Measurements from ENCODE around the gene IQUB.

IQUB gene

DNA sequence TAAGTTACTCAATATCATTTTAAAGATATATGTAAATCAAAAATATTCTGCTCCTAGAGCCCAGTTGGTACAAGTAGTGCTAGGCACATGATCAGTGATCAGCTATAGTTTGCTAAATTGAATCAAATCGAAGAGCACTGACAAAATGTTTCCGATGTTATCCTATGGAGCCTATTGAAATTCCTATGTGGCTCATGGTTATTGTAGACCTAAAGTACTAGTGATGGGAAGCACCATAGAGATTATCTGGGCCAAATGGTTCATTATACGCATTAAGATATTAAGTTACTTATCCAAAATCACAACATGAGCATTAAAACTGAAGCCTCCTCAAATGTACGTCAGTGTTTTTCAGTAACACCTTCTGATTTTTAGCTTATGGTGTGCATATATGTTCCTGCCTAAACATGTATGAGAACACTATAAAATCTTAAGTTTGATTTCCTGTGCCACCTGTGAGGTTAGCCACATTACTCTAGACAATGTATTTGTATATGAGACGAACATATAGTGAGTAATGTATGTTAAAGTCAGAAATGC is 103.2 kb downstream of the IQUB start:
- TF ChIP-seq, protein P1, sequence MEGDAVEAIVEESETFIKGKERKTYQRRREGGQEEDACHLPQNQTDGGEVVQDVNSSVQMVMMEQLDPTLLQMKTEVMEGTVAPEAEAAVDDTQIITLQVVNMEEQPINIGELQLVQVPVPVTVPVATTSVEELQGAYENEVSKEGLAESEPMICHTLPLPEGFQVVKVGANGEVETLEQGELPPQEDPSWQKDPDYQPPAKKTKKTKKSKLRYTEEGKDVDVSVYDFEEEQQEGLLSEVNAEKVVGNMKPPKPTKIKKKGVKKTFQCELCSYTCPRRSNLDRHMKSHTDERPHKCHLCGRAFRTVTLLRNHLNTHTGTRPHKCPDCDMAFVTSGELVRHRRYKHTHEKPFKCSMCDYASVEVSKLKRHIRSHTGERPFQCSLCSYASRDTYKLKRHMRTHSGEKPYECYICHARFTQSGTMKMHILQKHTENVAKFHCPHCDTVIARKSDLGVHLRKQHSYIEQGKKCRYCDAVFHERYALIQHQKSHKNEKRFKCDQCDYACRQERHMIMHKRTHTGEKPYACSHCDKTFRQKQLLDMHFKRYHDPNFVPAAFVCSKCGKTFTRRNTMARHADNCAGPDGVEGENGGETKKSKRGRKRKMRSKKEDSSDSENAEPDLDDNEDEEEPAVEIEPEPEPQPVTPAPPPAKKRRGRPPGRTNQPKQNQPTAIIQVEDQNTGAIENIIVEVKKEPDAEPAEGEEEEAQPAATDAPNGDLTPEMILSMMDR (IDR thresholded peaks at IDR 0.05; ENCODE audit: unreplicated experiment in 3 of 3): no peak
- no peaks in the 10 kb centered on the region for H3K36me3 Mint-ChIP-seq (ENCODE audit: low read depth)
- H3K27me3 Mint-ChIP-seq (ENCODE audit: low read depth): no peaks in the 10 kb centered on the region
- no peak overlapping the region for H3K4me3 Mint-ChIP-seq
- H3K9me3 Mint-ChIP-seq: peaks cover 2% of the 10 kb centered on the region
- no peak overlapping the region for H3K27ac Mint-ChIP-seq
- no peaks in the 10 kb centered on the region for H3K4me1 Mint-ChIP-seq

DNA sequence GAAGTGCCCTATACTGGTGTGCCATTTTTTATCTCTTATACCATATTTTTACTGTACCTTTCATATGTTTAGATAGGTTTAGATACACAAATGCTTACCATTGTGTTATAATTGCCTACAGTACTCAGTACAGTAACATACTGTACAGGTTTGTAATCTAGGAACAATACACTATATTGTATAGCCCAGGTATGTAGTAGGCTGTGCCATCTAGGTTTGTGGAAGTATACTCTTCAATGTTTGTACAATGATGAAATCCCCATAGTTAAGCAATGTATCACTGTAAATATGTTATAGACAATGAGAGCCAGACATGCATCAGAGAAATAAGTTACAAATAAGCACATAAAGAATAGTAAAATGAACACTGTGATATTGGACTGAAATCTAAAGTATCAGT is 109.1 kb downstream of the IQUB start:
- peaks cover 40% of the 10 kb centered on the region for H3K9me3 Mint-ChIP-seq
- H3K36me3 Mint-ChIP-seq (ENCODE audit: low read depth): no peaks in the 10 kb centered on the region
- TF ChIP-seq, protein P1 (IDR thresholded peaks at IDR 0.05; ENCODE audit: unreplicated experiment in 3 of 3): no peak
- H3K27me3 Mint-ChIP-seq (ENCODE audit: low read depth): no peaks in the 10 kb centered on the region
- no peaks in the 10 kb centered on the region for H3K4me1 Mint-ChIP-seq
- H3K4me3 Mint-ChIP-seq: no peak overlapping the region
- H3K27ac Mint-ChIP-seq: no peak overlapping the region

DNA sequence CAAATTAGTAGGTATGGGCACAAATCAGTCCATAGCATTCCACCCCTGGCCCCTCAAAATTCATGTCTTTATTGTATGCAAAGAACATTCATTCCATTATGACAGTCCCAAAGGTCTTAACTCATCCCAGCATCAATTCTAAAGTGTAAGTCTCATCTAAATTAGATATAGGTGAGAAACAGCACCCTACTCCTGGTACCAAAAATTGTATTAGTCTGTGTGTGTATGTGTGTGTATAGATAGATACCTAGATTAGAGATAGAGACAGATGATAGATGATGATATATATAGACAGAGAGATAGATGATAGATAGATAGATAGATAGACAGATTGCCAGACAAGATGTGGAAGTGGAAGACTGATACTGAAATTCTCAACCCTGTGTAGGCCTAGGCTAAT is 109.9 kb downstream of the IQUB start:
- no peaks in the 10 kb centered on the region for H3K27me3 Mint-ChIP-seq (ENCODE audit: low read depth)
- H3K4me1 Mint-ChIP-seq: no peaks in the 10 kb centered on the region
- TF ChIP-seq, protein P1 (IDR thresholded peaks at IDR 0.05; ENCODE audit: unreplicated experiment in 3 of 3): no peak
- H3K4me3 Mint-ChIP-seq: no peak overlapping the region
- H3K9me3 Mint-ChIP-seq: peaks cover 43% of the 10 kb centered on the region
- H3K27ac Mint-ChIP-seq: no peak overlapping the region
- H3K36me3 Mint-ChIP-seq (ENCODE audit: low read depth): no peaks in the 10 kb centered on the region

DNA sequence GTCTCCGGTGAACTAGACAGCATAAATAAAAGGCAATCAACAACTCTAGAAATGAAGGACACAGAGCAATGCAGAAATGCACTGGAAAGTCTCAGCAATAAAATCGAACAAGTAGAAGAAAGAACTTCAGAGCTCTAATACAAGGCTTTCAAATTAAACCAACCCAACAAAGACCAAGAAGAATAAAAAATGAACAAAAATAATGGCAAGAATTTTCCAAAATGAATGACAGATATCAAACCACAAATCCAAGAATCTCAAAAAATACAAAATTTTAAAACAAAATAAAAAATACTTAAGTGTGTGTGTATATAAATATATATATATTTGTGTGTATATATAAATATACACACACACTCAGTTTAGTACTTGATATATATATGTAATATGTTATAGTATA is 110.8 kb downstream of the IQUB start:
- Mint-ChIP-seq H3K4me1 (no peaks in the 10 kb centered on the region), H3K9me3 (peaks cover 49% of the 10 kb centered on the region), H3K27ac (no peak overlapping the region), H3K4me3 (no peak overlapping the region), H3K36me3 (ENCODE audit: low read depth) (no peaks in the 10 kb centered on the region), H3K27me3 (ENCODE audit: low read depth) (no peaks in the 10 kb centered on the region)
- TF ChIP-seq, protein P1 (IDR thresholded peaks at IDR 0.05; ENCODE audit: unreplicated experiment in 3 of 3): no peak

DNA sequence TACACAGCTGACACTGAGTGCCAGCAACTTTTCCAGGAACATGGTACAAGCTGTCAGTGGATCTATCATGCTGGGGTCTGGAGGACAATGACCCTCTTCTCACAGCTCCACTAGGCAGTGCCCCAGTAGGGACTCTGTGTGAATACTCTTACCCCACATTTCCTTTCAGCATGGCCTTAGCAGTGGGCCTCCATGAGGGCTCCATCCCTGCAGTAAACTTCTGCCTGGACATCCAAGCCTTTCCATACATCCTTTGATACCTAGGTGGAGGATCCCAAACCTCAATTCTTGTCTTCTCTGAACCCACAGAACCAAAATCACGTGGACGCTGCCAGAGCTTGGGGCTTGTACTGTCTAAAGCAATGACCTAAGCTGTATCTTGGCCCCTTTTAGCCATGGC is 116.8 kb downstream of the IQUB start:
- peaks cover 3% of the 10 kb centered on the region for H3K36me3 Mint-ChIP-seq (ENCODE audit: low read depth)
- TF ChIP-seq, protein P1 (IDR thresholded peaks at IDR 0.05; ENCODE audit: unreplicated experiment in 3 of 3): no peak
- H3K27me3 Mint-ChIP-seq (ENCODE audit: low read depth): no peaks in the 10 kb centered on the region
- H3K27ac Mint-ChIP-seq: no peak overlapping the region
- H3K9me3 Mint-ChIP-seq: peaks cover 42% of the 10 kb centered on the region
- H3K4me3 Mint-ChIP-seq: no peak overlapping the region
- H3K4me1 Mint-ChIP-seq: peaks cover 2% of the 10 kb centered on the region

DNA sequence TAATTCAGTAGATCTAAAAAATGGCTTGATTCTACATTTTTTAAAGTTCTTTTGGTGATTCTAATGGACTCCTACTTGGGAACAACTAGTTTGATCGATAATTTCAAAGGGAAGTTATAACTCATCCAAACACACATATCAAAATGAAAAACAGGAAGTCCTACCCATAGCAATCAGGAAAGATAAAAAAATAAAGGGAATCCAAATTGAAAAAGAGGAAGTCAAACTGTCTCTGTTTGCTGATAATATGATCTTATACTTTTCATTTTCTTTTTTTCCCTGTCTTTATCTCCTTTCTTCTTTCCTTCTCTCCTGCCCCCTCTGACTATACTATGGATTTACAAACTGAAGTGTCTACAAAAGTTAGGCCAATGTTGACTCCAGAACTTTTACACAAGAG is 118.8 kb downstream of the IQUB start:
- Mint-ChIP-seq H3K4me1 (peaks cover 9% of the 10 kb centered on the region), H3K9me3 (peaks cover 31% of the 10 kb centered on the region), H3K4me3 (no peak overlapping the region), H3K27ac (no peak overlapping the region), H3K36me3 (ENCODE audit: low read depth) (peaks cover 3% of the 10 kb centered on the region), H3K27me3 (ENCODE audit: low read depth) (no peaks in the 10 kb centered on the region)
- TF ChIP-seq, protein P1 (IDR thresholded peaks at IDR 0.05; ENCODE audit: unreplicated experiment in 3 of 3): no peak

Data from nephron (organoid).